ENCODE data around the gene HTR2A.
A peak's percentile ranks its signal among the peaks of the same experiment; 100 is the strongest.
"Not testable (repeated sequence)": the region's sequence is repeated elsewhere in the genome, so short reads cannot be mapped to it uniquely, and the experiment has no call there.

The HTR2A gene

GRCh38 chr13:46866150-46866549 is 30.7 kb downstream of the HTR2A start:
- peak; percentile 84 for DNase-seq

GRCh38 chr13:46864941-46865340 is 31.9 kb downstream of the HTR2A start:
- no peak for DNase-seq

- no peak for DNase-seq
These were observed 34.9 kb downstream of the HTR2A start for GRCh38 chr13:46861959-46862358.

- DNase-seq = no peak
These were observed 36.1 kb downstream of the HTR2A start for GRCh38 chr13:46860722-46861121.

- DNase-seq = no peak
These were observed 38.1 kb downstream of the HTR2A start for GRCh38 chr13:46858776-46859175.

GRCh38 chr13:46858163-46858562 is 38.7 kb downstream of the HTR2A start:
- DNase-seq = no peak

- no peak for DNase-seq
These were observed 41.2 kb downstream of the HTR2A start for GRCh38 chr13:46855664-46856063.

GRCh38 chr13:46855166-46855565 is 41.7 kb downstream of the HTR2A start:
- DNase-seq = no peak

GRCh38 chr13:46852168-46852567 is 44.7 kb downstream of the HTR2A start:
- DNase-seq = no peak

- no peak for DNase-seq
These were observed 46.6 kb downstream of the HTR2A start for GRCh38 chr13:46850214-46850613.

GRCh38 chr13:46846726-46847125 is 50.1 kb downstream of the HTR2A start:
- no peak for DNase-seq

GRCh38 chr13:46845146-46845545 is 51.7 kb downstream of the HTR2A start:
- DNase-seq = no peak

GRCh38 chr13:46844431-46844830 is 52.4 kb downstream of the HTR2A start:
- DNase-seq = peak; percentile 7

- DNase-seq = no peak
These were observed 57.5 kb downstream of the HTR2A start for GRCh38 chr13:46839399-46839798.

GRCh38 chr13:46834657-46835056 is 62.2 kb downstream of the HTR2A start:
- DNase-seq = no peak

- DNase-seq = peak; percentile 20
These were observed 65.2 kb downstream of the HTR2A start for GRCh38 chr13:46831588-46832194.

GRCh38 chr13:46830405-46831005 is 66.3 kb downstream of the HTR2A start:
- DNase-seq = no peak

- no peak for DNase-seq
These were observed 74.3 kb downstream of the HTR2A start for GRCh38 chr13:46822551-46822950.

- no peak for DNase-seq
These were observed 78.9 kb downstream of the HTR2A start for GRCh38 chr13:46817838-46818476.

- DNase-seq = peak; percentile 6
These were observed 79.8 kb downstream of the HTR2A start for GRCh38 chr13:46817095-46817494.

GRCh38 chr13:46816371-46816770 is 80.5 kb downstream of the HTR2A start:
- DNase-seq = no peak

GRCh38 chr13:46812301-46812797 is 84.5 kb downstream of the HTR2A start:
- no peak for DNase-seq

- no peak for DNase-seq
These were observed 86.4 kb downstream of the HTR2A start for GRCh38 chr13:46810440-46810839.

GRCh38 chr13:46804921-46805320 is 91.9 kb downstream of the HTR2A start:
- not testable (repeated sequence) for DNase-seq
